H1 (cell line): Measurements from ENCODE around the gene WNK4. TPM values are rescaled to one million over a fixed set of nuclear protein-coding genes. Genes with fewer than 3 reads are reported as not detected.

Source experiments
- CTCF ChIA-PET: fragments of 300-600 bp; sonication (Branson Sonifier 250); formaldehyde crosslinking; loops from one replicate; lab custom pipeline; 2021; ENCODE audit not compliant: partially characterized antibody; lab: Charles Lee
- POLR2A ChIA-PET: fragments of 300-600 bp; sonication (Branson Sonifier 250); formaldehyde crosslinking; loops from one replicate; lab custom pipeline; 2021; ENCODE audit warnings: inconsistent platforms; ENCODE audit not compliant: partially characterized antibody; lab: Charles Lee
- DNase-seq, 2 experiments: peaks; one replicate each; pipeline versions ENCODE4 v3.0.0 to v3.0.0-alpha.2; 2010 to 2022; ENCODE audit warnings: low spot score in 2 of 2, low read depth in 1 of 2, mixed read lengths in 1 of 2
- FAIRE-seq: peaks from 2 replicates; lab custom pipeline; 2011; peaks lifted over from hg19 to GRCh38; lab: Jason Lieb, UNC
- H2AFZ ChIP-seq: 2 replicates; pipeline ENCODE4 v1.8.1; 2012; ENCODE audit warnings: low read length, inconsistent platforms
- H2AK5ac ChIP-seq: 2 replicates; pipeline ENCODE4 v1.6.1; 2013; ENCODE audit warnings: low read depth, low read length
- H2BK120ac ChIP-seq: replicated peaks from 2 replicates; pipeline ENCODE3; 2013; ENCODE audit warnings: low read depth, low read length, inconsistent platforms
- H2BK12ac ChIP-seq: 2 replicates; pipeline ENCODE4 v1.6.1; 2013; ENCODE audit warnings: low read depth, low read length
- H2BK15ac ChIP-seq: 2 replicates; pipeline ENCODE4 v1.6.1; 2013; ENCODE audit warnings: low read length
- H2BK20ac ChIP-seq: 2 replicates; pipeline ENCODE4 v1.6.1; 2013; ENCODE audit warnings: low read length
- H2BK5ac ChIP-seq: 2 replicates; pipeline ENCODE4 v1.6.1; 2013; ENCODE audit warnings: low read depth, low read length
- H3K14ac ChIP-seq: 2 replicates; pipeline ENCODE4 v1.6.1; 2013; ENCODE audit warnings: inconsistent platforms; ENCODE audit not compliant: insufficient read length
- H3K18ac ChIP-seq: 2 replicates; pipeline ENCODE4 v1.6.1; 2013; ENCODE audit warnings: low read length; ENCODE audit errors: extremely low read depth
- H3K23ac ChIP-seq: 2 replicates; pipeline ENCODE4 v1.6.1; 2013; ENCODE audit warnings: inconsistent platforms; ENCODE audit not compliant: insufficient read length
- H3K23me2 ChIP-seq: 2 replicates; pipeline ENCODE4 v1.6.1; 2013; ENCODE audit warnings: low read depth, low read length
- H3K27ac ChIP-seq: 2 replicates; pipeline ENCODE4 v1.6.1; 2011; ENCODE audit warnings: low read depth, low read length, inconsistent platforms
- H3K27me3 ChIP-seq, 4 experiments: replicated peaks in 1 of 4; 1 replicate in 1 of 4; 2 replicates in 3 of 4; pipeline versions ENCODE4 v1.6.1 to v1.8.1; 2011 to 2013; ENCODE audit warnings: low read length in 3 of 4, mild to moderate bottlenecking in 3 of 4, inconsistent platforms in 2 of 4, mixed read lengths in 2 of 4, moderate library complexity in 1 of 4; ENCODE audit not compliant: control insufficient read depth in 3 of 4, insufficient read depth in 3 of 4; ENCODE audit errors: extremely low read depth in 1 of 4
- H3K36me3 ChIP-seq, 4 experiments: 2 replicates each; pipeline versions ENCODE4 v1.6.1 to v1.8.1; 2011 to 2013; ENCODE audit warnings: mild to moderate bottlenecking in 4 of 4, low read length in 3 of 4, moderate library complexity in 2 of 4, control low read depth in 1 of 4, inconsistent platforms in 1 of 4; ENCODE audit not compliant: insufficient read depth in 4 of 4, control insufficient read depth in 2 of 4
- H3K4ac ChIP-seq: replicated peaks from 2 replicates; pipeline ENCODE3; 2013; ENCODE audit warnings: low read length, low read depth, mixed read lengths, inconsistent platforms; ENCODE audit not compliant: insufficient read length
- H3K4me1 ChIP-seq, 4 experiments: replicated peaks in 1 of 4; 1 replicate in 1 of 4; 2 replicates in 3 of 4; pipeline versions ENCODE4 v1.6.1 to v1.8.1; 2011 to 2013; ENCODE audit warnings: low read length in 3 of 4, inconsistent platforms in 2 of 4, mixed read lengths in 1 of 4; ENCODE audit not compliant: insufficient read depth in 4 of 4, control insufficient read depth in 3 of 4
- H3K4me2 ChIP-seq, 2 experiments: 2 replicates each; pipeline versions ENCODE4 v1.6.1 to v1.8.1; 2011 to 2013; ENCODE audit warnings: low read depth in 2 of 2, low read length in 2 of 2, control low read depth in 1 of 2, inconsistent platforms in 1 of 2, mild to moderate bottlenecking in 1 of 2; ENCODE audit not compliant: insufficient read depth in 1 of 2
- H3K4me3 ChIP-seq, 4 experiments: fragments of 200-600, 300-600 bp in 1 of 4; sonication (generic), shearing (Covaris generic), sonication (Bioruptor Twin) in 1 of 4; 2 replicates each; pipeline versions ENCODE4 v1.5.1 to v1.8.1; 2011 to 2016; ENCODE audit warnings: low read length in 4 of 4, low read depth in 3 of 4, control low read depth in 2 of 4, inconsistent platforms in 2 of 4, mild to moderate bottlenecking in 2 of 4, mixed read lengths in 1 of 4, moderate library complexity in 1 of 4; ENCODE audit not compliant: insufficient read depth in 2 of 4; ENCODE audit errors: extremely low read depth in 1 of 4
- H3K56ac ChIP-seq: replicated peaks from 2 replicates; pipeline ENCODE3; 2013; ENCODE audit warnings: low read depth, mild to moderate bottlenecking, mixed read lengths, low read length, inconsistent platforms; ENCODE audit not compliant: insufficient read length
- H3K79me1 ChIP-seq: 2 replicates; pipeline ENCODE4 v1.6.1; 2013; ENCODE audit warnings: low read depth, low read length, control low read depth
- H3K79me2 ChIP-seq, 2 experiments: 2 replicates each; pipeline versions ENCODE4 v1.6.1 to v1.8.1; 2012 to 2013; ENCODE audit warnings: low read length in 2 of 2, mild to moderate bottlenecking in 2 of 2, inconsistent platforms in 1 of 2; ENCODE audit not compliant: insufficient read depth in 2 of 2, control insufficient read depth in 1 of 2
- H3K9ac ChIP-seq, 4 experiments: replicated peaks in 1 of 4; 1 replicate in 1 of 4; 2 replicates in 3 of 4; pipeline versions ENCODE4 v1.6.1 to v1.8.1; 2011 to 2013; ENCODE audit warnings: low read depth in 3 of 4, low read length in 3 of 4, control low read depth in 2 of 4, mild to moderate bottlenecking in 2 of 4, moderate library complexity in 2 of 4, inconsistent platforms in 1 of 4; ENCODE audit errors: extremely low read depth in 1 of 4
- H3K9me3 ChIP-seq, 2 experiments: 2 replicates each; pipeline versions ENCODE4 v1.6.1 to v1.8.1; 2012 to 2013; ENCODE audit warnings: mild to moderate bottlenecking in 2 of 2, moderate library complexity in 2 of 2, control low read depth in 1 of 2, inconsistent platforms in 1 of 2, low read depth in 1 of 2, low read length in 1 of 2, mixed read lengths in 1 of 2; ENCODE audit not compliant: insufficient read depth in 2 of 2
- H4K20me1 ChIP-seq, 2 experiments: replicated peaks in 1 of 2; 2 replicates each; pipeline versions ENCODE3 to v1.8.1; 2011 to 2013; ENCODE audit warnings: inconsistent platforms in 2 of 2, low read length in 2 of 2, mild to moderate bottlenecking in 1 of 2; ENCODE audit not compliant: insufficient read depth in 2 of 2, control insufficient read depth in 1 of 2
- H4K5ac ChIP-seq: 2 replicates; pipeline ENCODE4 v1.6.1; 2013; ENCODE audit warnings: low read length, low read depth, mixed read lengths, inconsistent platforms; ENCODE audit not compliant: insufficient read length
- H4K8ac ChIP-seq: 2 replicates; pipeline ENCODE4 v1.8.0; 2013; ENCODE audit warnings: mild to moderate bottlenecking, moderate library complexity, low read length, inconsistent platforms; ENCODE audit not compliant: insufficient read depth; ENCODE audit errors: extremely low read depth
- H4K91ac ChIP-seq: replicated peaks from 2 replicates; pipeline ENCODE3; 2013; ENCODE audit warnings: low read length, mixed read lengths, inconsistent platforms; ENCODE audit not compliant: insufficient read length
- E2F6 ChIP-seq: IDR thresholded peaks from 2 replicates; pipeline ENCODE4 v1.6.1; 2012; ENCODE audit warnings: inconsistent platforms
- HDAC6 ChIP-seq: IDR thresholded peaks from one replicate; pipeline ENCODE4 v1.7.1; 2012; ENCODE audit warnings: low read depth, mild to moderate bottlenecking, inconsistent platforms, low read length, moderate library complexity
- JUN ChIP-seq: IDR thresholded peaks from 2 replicates; pipeline ENCODE4 v1.6.1; 2011; ENCODE audit warnings: low read depth, mild to moderate bottlenecking, improper control_type of control experiment, low read length
- NRF1 ChIP-seq: IDR thresholded peaks from 2 replicates; pipeline ENCODE4 v1.6.1; 2011; ENCODE audit warnings: mild to moderate bottlenecking, low read depth, low read length, improper control_type of control experiment
- SAP30 ChIP-seq: fragments of 300-600 bp; sonication (generic); IDR thresholded peaks from 2 replicates; pipeline ENCODE4 v1.7.1; 2012; ENCODE audit warnings: low read length, moderate library complexity, mild to moderate bottlenecking, inconsistent platforms; ENCODE audit not compliant: insufficient read depth, insufficient replicate concordance
- TAF7 ChIP-seq: optimal IDR thresholded peaks from 2 replicates; pipeline ENCODE3; 2011; ENCODE audit warnings: low read depth, mild to moderate bottlenecking, inconsistent platforms, low read length, moderate library complexity, borderline replicate concordance
- TBP ChIP-seq: IDR thresholded peaks from 2 replicates; pipeline ENCODE4 v1.6.1; 2011; ENCODE audit warnings: low read depth, low read length, improper control_type of control experiment
- polyA plus RNA-seq, 7 experiments: library from polyadenylated mRNA; depleted of rRNA in 3 of 7; stranded (reverse) in 5 of 7; unstranded in 2 of 7; fragments of >200 nt in 5 of 7; fragments of 200-250 nt in 2 of 7; gene quantifications; 1 replicate in 5 of 7; 2 replicates in 1 of 7; 4 replicates in 1 of 7; pipeline versions ENCODE4 v1.2.1 to v1.2.3, GENCODE V29; 2011 to 2013; ENCODE audit warnings: missing spikeins in 2 of 7, mixed read lengths in 2 of 7
- total RNA-seq: library from RNA; stranded (reverse); fragmentation: NEBNext Ultra II Directional; extraction: Animal tissue kit (Norgen Biotek cat#: 25700); gene quantifications from 2 replicates; pipeline ENCODE4 v1.2.1, GENCODE V29; 2021

The WNK4 gene
- total and polyA plus RNA-seq, 2 of the 8 experiments (the other 6 are each of a cell fraction or from before 2014, with no cell fraction given) = 0.21 to 1.7 TPM

- Histone ChIP-seq H3K56ac (no peak overlapping the region), H3K4me2 (no peak overlapping the region), H3K23ac (no peak overlapping the region), H3K79me1 (no peaks in the 10 kb centered on the region), H3K4ac (no peak overlapping the region), H3K4me1 (peaks cover 2 to 5% (median 3%) of the 10 kb centered on the region in 4 experiments; a peak in 5 of 7 replicates), H3K23me2 (no peaks in the 10 kb centered on the region), H2BK15ac (no peak overlapping the region), H4K8ac (no peak overlapping the region), H3K27ac (no peak overlapping the region), H3K9me3 (no peaks in the 10 kb centered on the region), H2BK12ac (no peak overlapping the region), H3K79me2 (no peaks in the 10 kb centered on the region), H2BK120ac (no peak overlapping the region), H3K14ac (no peak overlapping the region), H2AK5ac (no peak overlapping the region), H3K18ac (no peak overlapping the region), H3K27me3 (peaks cover 0 to 1% (median 0%) of the 10 kb centered on the region in 4 experiments; a peak in 1 of 7 replicates), H4K5ac (no peak overlapping the region), H2AFZ (no peak overlapping the region), H3K9ac (no peak overlapping the region), H4K91ac (no peak overlapping the region), H3K4me3 (no peak overlapping the region)
- FAIRE-seq (no peak), DNase-seq (no peak)
- ChIA-PET CTCF (interaction anchor here (1.0 to 2.3 kb wide), 4 partner anchors 13 to 189 kb away, joined by 3 to 5 read pairs (median 4); no protein-coding TSS in a partner anchor), POLR2A (no interaction called here)
- no peak for TF ChIP-seq SAP30
- TF ChIP-seq TBP = no peak
- no peak for TF ChIP-seq HDAC6
- no peak for TF ChIP-seq JUN
- TF ChIP-seq TAF7 = no peak
- TF ChIP-seq E2F6 = no peak
- no peak for TF ChIP-seq NRF1
- TF ChIP-seq, all 59 proteins: peak for 0
- H4K20me1 ChIP-seq = no peaks in the 10 kb centered on the region
- no peaks in the 10 kb centered on the region for H3K36me3 ChIP-seq
- no peak overlapping the region for H2BK5ac ChIP-seq
- H2BK20ac ChIP-seq = no peak overlapping the region
These were observed 12.9 kb upstream of the WNK4 start for GRCh38 chr17:42767512-42767911.
